ENCODE results near the gene SLC4A9.

DNA sequence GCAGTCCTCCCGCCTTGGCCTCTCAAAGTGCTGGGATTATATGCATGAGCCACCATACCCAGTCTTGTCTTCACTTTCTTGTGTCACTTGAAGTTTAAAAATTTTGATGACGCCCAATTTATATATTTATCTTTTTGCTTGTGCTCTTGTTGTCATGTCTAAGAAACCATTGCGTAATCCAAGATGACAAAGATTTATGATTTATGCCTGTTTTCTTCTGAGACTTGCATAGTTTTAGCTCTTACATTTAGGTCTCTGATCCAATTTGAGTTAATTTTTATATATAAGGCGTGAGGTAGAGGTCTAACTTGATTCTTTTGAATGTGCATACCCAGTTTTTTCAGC lies 60.2 kb downstream of the SLC4A9 start:
- TF ChIP-seq CTCF (IDR thresholded peaks at IDR 0.05; ENCODE audit: extremely low read depth in 1 of 2, insufficient read depth in 1 of 2, low read depth in 1 of 2, low read length in 2 of 2) (no peak), POLR2A (IDR thresholded peaks at IDR 0.05; ENCODE audit: low read depth, low read length) (no peak), JUN (IDR thresholded peaks at IDR 0.05; ENCODE audit: borderline replicate concordance, insufficient read depth, insufficient read length, low read depth) (no peak), GATA2 (IDR thresholded peaks at IDR 0.05; ENCODE audit: insufficient read depth, insufficient read length, low read depth, low read length) (no peak), FOS (IDR thresholded peaks at IDR 0.05; ENCODE audit: borderline replicate concordance, insufficient read depth, low read length) (no peak), POLR2AphosphoS5 (IDR thresholded peaks at IDR 0.05; ENCODE audit: insufficient read depth, low read depth, low read length) (no peak), EZH2 (IDR thresholded peaks at IDR 0.05; ENCODE audit: borderline replicate concordance, low read depth, low read length, severe bottlenecking) (no peak)
- TF ChIP-seq, protein P1, sequence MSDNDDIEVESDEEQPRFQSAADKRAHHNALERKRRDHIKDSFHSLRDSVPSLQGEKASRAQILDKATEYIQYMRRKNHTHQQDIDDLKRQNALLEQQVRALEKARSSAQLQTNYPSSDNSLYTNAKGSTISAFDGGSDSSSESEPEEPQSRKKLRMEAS (IDR thresholded peaks at IDR 0.05; ENCODE audit: insufficient read depth, insufficient read length) = no peak
